Mesendoderm (in vitro differentiated cells): ENCODE measurements around the gene KDM5C.

Experiments used
- DNase-seq: peaks from one replicate; pipeline ENCODE4 v3.0.0; 2013
- H2AK5ac ChIP-seq: 2 replicates; pipeline ENCODE4 v1.6.1; 2013; ENCODE audit warnings: low read length, inconsistent platforms
- H2BK120ac ChIP-seq: 2 replicates; pipeline ENCODE4 v1.6.1; 2013; ENCODE audit warnings: low read depth, mild to moderate bottlenecking, low read length, moderate library complexity, mixed read lengths
- H2BK15ac ChIP-seq: replicated peaks from 2 replicates; pipeline ENCODE4 v1.6.1; 2013; ENCODE audit warnings: low read depth, mild to moderate bottlenecking, moderate library complexity
- H2BK5ac ChIP-seq: 2 replicates; pipeline ENCODE4 v1.6.1; 2013; ENCODE audit warnings: low read length, inconsistent platforms
- H3K18ac ChIP-seq: 2 replicates; pipeline ENCODE4 v1.6.1; 2013; ENCODE audit warnings: mild to moderate bottlenecking, low read length, mixed read lengths
- H3K23ac ChIP-seq: one replicate; pipeline ENCODE4 v1.6.1; 2013; ENCODE audit warnings: low read length
- H3K27ac ChIP-seq: 2 replicates; pipeline ENCODE4 v1.5.1; 2013; ENCODE audit warnings: low read depth, mild to moderate bottlenecking, inconsistent platforms, low read length, moderate library complexity
- H3K27me3 ChIP-seq: 2 replicates; pipeline ENCODE4 v1.6.1; 2013; ENCODE audit warnings: low read length, control low read depth, mild to moderate bottlenecking, inconsistent platforms; ENCODE audit not compliant: insufficient read depth, poor library complexity
- H3K36me3 ChIP-seq: 2 replicates; pipeline ENCODE4 v1.6.1; 2013; ENCODE audit warnings: low read length, inconsistent platforms; ENCODE audit not compliant: control insufficient read depth, insufficient read depth
- H3K4ac ChIP-seq: one replicate; pipeline ENCODE4 v1.6.1; 2013; ENCODE audit warnings: low read depth, mild to moderate bottlenecking, low read length, moderate library complexity
- H3K4me1 ChIP-seq: 2 replicates; pipeline ENCODE4 v1.6.1; 2013; ENCODE audit warnings: low read depth, low read length, inconsistent platforms; ENCODE audit not compliant: control insufficient read depth
- H3K4me2 ChIP-seq: 2 replicates; pipeline ENCODE4 v1.6.1; 2013; ENCODE audit warnings: low read length
- H3K4me3 ChIP-seq: 2 replicates; pipeline ENCODE4 v1.5.1; 2013; ENCODE audit warnings: mild to moderate bottlenecking, low read length
- H3K56ac ChIP-seq: one replicate; pipeline ENCODE4 v1.6.1; 2013; ENCODE audit warnings: low read length
- H3K79me1 ChIP-seq: 2 replicates; pipeline ENCODE4 v1.6.1; 2013; ENCODE audit warnings: low read length, inconsistent platforms
- H3K79me2 ChIP-seq: 2 replicates; pipeline ENCODE4 v1.6.1; 2013; ENCODE audit warnings: mild to moderate bottlenecking, low read length; ENCODE audit not compliant: control insufficient read depth, insufficient read depth
- H3K9ac ChIP-seq: 2 replicates; pipeline ENCODE4 v1.6.1; 2013; ENCODE audit warnings: low read length, inconsistent platforms
- H4K5ac ChIP-seq: one replicate; pipeline ENCODE4 v1.6.1; 2013; ENCODE audit warnings: low read length
- H4K8ac ChIP-seq: one replicate; pipeline ENCODE4 v1.6.1; 2013; ENCODE audit warnings: low read depth, mild to moderate bottlenecking, control low read depth, low read length, moderate library complexity
- WGBS: extraction: QIAGEN DNeasy Blood & Tissue Kit; methylation state at CpG from one replicate; pipeline ENCODE4 v1.1.7; 2013; ENCODE audit warnings: low lambda C conversion rate, missing lambda C conversion rate; ENCODE audit not compliant: insufficient coverage; ENCODE audit errors: extremely low coverage; 5-methylcytosine and 5-hydroxymethylcytosine counted together

The KDM5C gene

DNA sequence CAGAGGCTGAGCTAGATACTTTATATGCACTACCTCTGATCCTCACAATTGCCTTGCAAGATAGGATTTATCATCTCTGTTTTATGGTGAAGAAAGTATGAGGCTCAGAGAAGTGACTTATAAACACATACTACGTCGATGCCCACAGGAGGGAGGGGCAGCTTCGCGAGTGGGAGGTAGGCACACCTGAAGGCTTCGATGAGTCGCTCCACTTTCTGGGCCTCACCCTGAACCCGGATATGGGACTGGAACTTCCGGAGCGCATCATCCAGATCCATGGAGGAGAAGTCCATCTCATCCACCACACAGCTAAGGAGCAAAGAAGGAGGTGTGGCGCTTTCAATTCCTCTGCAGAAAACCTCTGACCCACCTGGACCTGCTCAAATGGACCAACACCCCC is 22.9 kb upstream of the KDM5C start:
- H3K27ac ChIP-seq = no peak overlapping the region
- no peaks in the 10 kb centered on the region for H3K36me3 ChIP-seq
- no peak overlapping the region for H3K23ac ChIP-seq
- H3K4me2 ChIP-seq = no peak overlapping the region
- H3K56ac ChIP-seq = no peak overlapping the region
- H4K5ac ChIP-seq = no peak overlapping the region
- no peaks in the 10 kb centered on the region for H3K79me2 ChIP-seq
- H4K8ac ChIP-seq = no peak overlapping the region
- H2BK5ac ChIP-seq = no peak overlapping the region
- no peak overlapping the region for H3K18ac ChIP-seq
- H3K79me1 ChIP-seq = no peaks in the 10 kb centered on the region
- H3K4ac ChIP-seq = no peak overlapping the region
- no CpG with 5 or more reads among the region's 10 CpGs for WGBS
- H3K9ac ChIP-seq = no peak overlapping the region
- no peak overlapping the region for H2AK5ac ChIP-seq
- H3K27me3 ChIP-seq = no peaks in the 10 kb centered on the region
- no peak overlapping the region for H2BK15ac ChIP-seq
- H2BK120ac ChIP-seq = no peak overlapping the region
- H3K4me3 ChIP-seq = no peak overlapping the region
- no peaks in the 10 kb centered on the region for H3K4me1 ChIP-seq
- DNase-seq = no peak

GRCh38 chrX:53246231-53246630 is 21.2 kb upstream of the KDM5C start:
- Histone ChIP-seq H2BK120ac (no peak overlapping the region), H3K56ac (no peak overlapping the region), H3K27ac (no peak overlapping the region), H4K8ac (no peak overlapping the region), H3K4me2 (no peak overlapping the region), H4K5ac (no peak overlapping the region), H2AK5ac (no peak overlapping the region), H3K18ac (no peak overlapping the region), H3K79me1 (no peaks in the 10 kb centered on the region), H2BK5ac (no peak overlapping the region), H3K9ac (no peak overlapping the region), H3K79me2 (no peaks in the 10 kb centered on the region), H3K4ac (no peak overlapping the region), H3K36me3 (no peaks in the 10 kb centered on the region), H3K27me3 (no peaks in the 10 kb centered on the region), H2BK15ac (no peak overlapping the region), H3K4me3 (no peak overlapping the region), H3K23ac (no peak overlapping the region), H3K4me1 (no peaks in the 10 kb centered on the region)
- no CpG with 5 or more reads among the region's 2 CpGs for WGBS
- no peak for DNase-seq

DNA sequence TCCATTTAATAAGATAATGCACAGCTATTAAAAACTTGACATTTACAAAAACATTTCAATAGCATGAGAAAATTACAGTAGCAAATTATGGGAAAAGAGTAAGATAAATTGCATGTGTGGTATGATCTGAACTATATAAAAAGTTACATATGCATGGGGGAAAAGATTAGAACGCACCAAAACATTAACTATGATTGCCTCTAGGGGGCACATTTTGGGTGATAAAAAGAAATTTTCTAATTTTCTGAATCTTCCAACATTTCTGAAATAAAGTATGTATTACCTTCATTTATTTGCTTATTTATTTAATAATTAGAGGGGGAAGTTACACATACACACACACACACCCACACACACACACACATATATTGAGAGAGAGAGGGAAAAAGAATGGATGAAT is 19.6 kb upstream of the KDM5C start:
- Histone ChIP-seq H2BK15ac (no peak overlapping the region), H3K56ac (no peak overlapping the region), H3K27ac (no peak overlapping the region), H3K4ac (no peak overlapping the region), H3K27me3 (no peaks in the 10 kb centered on the region), H3K4me2 (no peak overlapping the region), H3K4me1 (no peaks in the 10 kb centered on the region), H3K9ac (no peak overlapping the region), H2BK5ac (no peak overlapping the region), H3K23ac (no peak overlapping the region), H3K18ac (no peak overlapping the region), H2AK5ac (no peak overlapping the region), H3K79me2 (no peaks in the 10 kb centered on the region), H4K5ac (no peak overlapping the region), H2BK120ac (no peak overlapping the region), H4K8ac (no peak overlapping the region), H3K79me1 (no peaks in the 10 kb centered on the region), H3K36me3 (no peaks in the 10 kb centered on the region), H3K4me3 (no peak overlapping the region)
- WGBS = no CpG with 5 or more reads among the region's 1 CpG
- no peak for DNase-seq

DNA sequence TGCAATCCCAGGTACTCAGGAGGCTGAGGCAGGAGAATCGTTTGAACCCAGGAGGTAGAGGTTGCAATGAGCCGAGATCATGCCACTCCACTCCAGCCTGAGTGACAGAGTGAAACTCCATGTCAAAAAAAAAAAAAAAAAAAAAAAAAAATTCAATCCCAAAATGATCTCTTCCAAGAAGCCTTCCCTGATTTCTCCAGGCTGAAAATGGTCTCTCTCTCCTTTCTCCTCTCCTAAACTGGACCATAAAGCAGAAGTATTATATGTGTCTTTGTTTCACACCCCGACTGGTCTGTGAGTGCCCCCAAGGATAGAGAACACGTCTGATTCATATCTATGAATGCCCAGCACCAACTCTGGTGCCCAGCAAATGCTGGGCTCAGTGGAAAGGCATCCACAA is 17.3 kb upstream of the KDM5C start:
- no CpG with 5 or more reads among the region's 4 CpGs for WGBS
- no peak overlapping the region for H2BK15ac ChIP-seq

GRCh38 chrX:53241558-53241957 is 16.6 kb upstream of the KDM5C start:
- Histone ChIP-seq H3K9ac (no peak overlapping the region), H3K27ac (no peak overlapping the region), H2AK5ac (no peak overlapping the region), H4K8ac (no peak overlapping the region), H3K4me3 (no peak overlapping the region), H2BK15ac (no peak overlapping the region), H3K36me3 (no peaks in the 10 kb centered on the region), H4K5ac (no peak overlapping the region), H3K27me3 (no peaks in the 10 kb centered on the region), H3K18ac (no peak overlapping the region), H2BK120ac (no peak overlapping the region), H3K56ac (no peak overlapping the region), H3K4me1 (no peaks in the 10 kb centered on the region), H2BK5ac (no peak overlapping the region), H3K79me1 (no peaks in the 10 kb centered on the region), H3K23ac (no peak overlapping the region), H3K4ac (no peak overlapping the region), H3K79me2 (no peaks in the 10 kb centered on the region), H3K4me2 (no peak overlapping the region)
- no peak for DNase-seq
- WGBS = no CpG with 5 or more reads among the region's 7 CpGs

More for the DNA sequence above, 17.3 kb upstream of the KDM5C start:
- no peak for DNase-seq
- Histone ChIP-seq H3K36me3 (no peaks in the 10 kb centered on the region), H3K4me3 (no peak overlapping the region), H3K4me1 (no peaks in the 10 kb centered on the region), H4K8ac (no peak overlapping the region), H3K4me2 (no peak overlapping the region), H2BK5ac (no peak overlapping the region), H3K79me1 (no peaks in the 10 kb centered on the region), H3K4ac (no peak overlapping the region), H3K23ac (no peak overlapping the region), H3K56ac (no peak overlapping the region), H3K27ac (no peak overlapping the region), H4K5ac (no peak overlapping the region), H2BK120ac (no peak overlapping the region), H3K9ac (no peak overlapping the region), H3K27me3 (no peaks in the 10 kb centered on the region), H3K79me2 (no peaks in the 10 kb centered on the region), H3K18ac (no peak overlapping the region), H2AK5ac (no peak overlapping the region)

- no peaks in the 10 kb centered on the region for H3K27me3 ChIP-seq
- H3K4me2 ChIP-seq = no peak overlapping the region
- no peak overlapping the region for H2BK5ac ChIP-seq
- no peak overlapping the region for H2AK5ac ChIP-seq
- H2BK15ac ChIP-seq = no peak overlapping the region
- no peak overlapping the region for H3K56ac ChIP-seq
- H3K4ac ChIP-seq = no peak overlapping the region
- H3K36me3 ChIP-seq = no peaks in the 10 kb centered on the region
- no peak overlapping the region for H3K23ac ChIP-seq
- H3K4me1 ChIP-seq = no peaks in the 10 kb centered on the region
- peak; percentile 61 for DNase-seq
- H3K79me1 ChIP-seq = no peaks in the 10 kb centered on the region
- no peak overlapping the region for H3K18ac ChIP-seq
- no peak overlapping the region for H3K9ac ChIP-seq
- H2BK120ac ChIP-seq = no peak overlapping the region
- no peaks in the 10 kb centered on the region for H3K79me2 ChIP-seq
- no peak overlapping the region for H3K4me3 ChIP-seq
- no peak overlapping the region for H4K5ac ChIP-seq
- H3K27ac ChIP-seq = no peak overlapping the region
- H4K8ac ChIP-seq = no peak overlapping the region
- WGBS = no CpG with 5 or more reads among the region's 6 CpGs
Observed at GRCh38 chrX:53239474-53239873, 14.5 kb upstream of the KDM5C start.
